ENCODE results near the gene TMEM120B. TPM values are rescaled to one million over a fixed set of nuclear protein-coding genes. Genes with fewer than 3 reads are reported as not detected.
A peak's percentile ranks its signal among the peaks of the same experiment; 100 is the strongest.
"Not testable (repeated sequence)": the region's sequence is repeated elsewhere in the genome, so short reads cannot be mapped to it uniquely, and the experiment has no call there.

TMEM120B gene
- total RNA-seq, 2 donors from 2014 or later: 8.5 to 10.2 TPM

DNA sequence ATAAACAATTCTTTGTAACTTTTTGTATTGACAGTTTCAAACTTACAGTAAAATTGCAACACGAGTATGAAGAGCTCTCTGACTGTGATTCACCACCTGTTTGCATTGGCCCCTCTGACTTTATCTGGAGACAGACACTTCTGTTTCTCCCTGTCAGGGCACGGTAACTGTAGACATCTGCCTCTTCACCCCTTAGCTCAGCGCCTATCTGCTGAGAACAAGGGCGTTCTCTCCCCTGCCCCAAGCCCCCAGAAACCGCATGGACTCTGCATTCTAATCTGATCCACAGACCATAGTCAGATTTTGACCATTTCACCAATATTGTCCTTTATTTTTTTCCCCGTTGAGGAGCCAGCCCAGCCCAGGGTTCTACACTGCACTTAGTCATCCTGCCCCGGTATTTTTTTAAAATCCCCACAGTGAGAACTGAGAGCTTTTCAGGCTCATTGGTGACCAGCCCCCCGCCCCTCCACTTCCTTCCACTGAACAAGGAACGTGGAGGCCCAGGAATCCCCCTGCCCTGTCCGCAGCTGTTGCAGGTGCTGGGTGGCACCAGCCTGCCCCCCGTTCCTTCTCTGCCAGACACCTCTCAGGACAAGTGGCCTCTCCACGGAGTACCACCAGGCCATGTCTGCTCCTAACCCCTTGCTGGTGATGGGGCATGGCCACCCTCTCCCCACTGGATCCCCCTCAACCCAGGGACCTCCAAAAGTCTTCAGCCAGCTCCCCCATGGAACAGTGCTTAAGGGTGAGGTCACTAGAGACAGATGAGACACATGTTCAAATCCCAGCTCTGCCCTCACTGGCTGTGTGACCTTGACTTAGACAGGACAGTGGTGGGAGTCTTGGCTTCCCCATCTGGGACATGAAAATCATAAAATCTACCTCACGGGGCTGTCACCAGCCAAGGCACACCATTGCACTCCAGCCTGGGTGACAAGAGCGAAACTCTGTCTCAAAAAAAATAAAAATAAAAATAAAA, 69.7 kb downstream of the TMEM120B start:
- peak in 1 of 2 donors; percentile 45 for ATAC-seq
- intact Hi-C loops (cut with DNase I): no loop called here
- no peak for DNase-seq

DNA sequence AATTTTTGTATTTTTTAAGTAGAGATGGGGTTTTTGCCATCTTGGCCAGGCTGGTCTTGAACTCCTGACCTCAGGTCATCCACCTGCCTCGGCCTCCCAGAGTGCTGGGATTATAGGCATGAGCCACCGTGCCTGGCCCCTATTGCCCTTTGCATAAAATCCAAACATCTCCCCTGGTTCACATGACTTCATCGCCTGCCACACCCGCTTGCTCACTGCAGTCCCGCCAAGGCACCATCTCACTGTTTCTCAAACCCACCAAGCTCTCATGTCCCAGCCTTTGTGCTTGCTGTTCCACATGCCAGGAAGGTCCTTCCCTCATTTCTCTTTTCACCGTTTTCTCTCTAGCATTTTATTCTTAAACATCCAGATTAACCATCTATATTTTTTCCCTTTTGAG, 71.2 kb downstream of the TMEM120B start:
- no peak for DNase-seq
- intact Hi-C loops (cut with DNase I): no loop called here
- ATAC-seq: no peak

DNA sequence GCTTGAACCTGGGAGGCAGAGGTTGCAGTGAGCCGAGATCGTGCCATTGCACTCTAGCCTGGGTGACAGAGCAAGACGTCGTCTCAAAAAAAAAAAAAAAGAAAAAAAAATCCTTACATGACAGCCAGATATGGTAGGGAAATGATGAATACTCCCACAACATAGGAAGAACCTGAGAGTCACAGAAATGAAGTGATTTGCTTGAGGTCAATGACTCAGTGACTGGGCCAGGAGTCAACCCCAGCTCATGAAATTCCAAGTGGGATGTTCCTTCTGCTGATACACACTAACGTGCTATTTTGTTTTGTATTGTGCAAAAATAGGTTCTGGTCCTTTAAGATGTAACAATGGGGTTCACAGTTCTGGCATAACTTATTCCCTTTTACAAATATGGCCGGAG, 71.9 kb downstream of the TMEM120B start:
- no peak for DNase-seq
- intact Hi-C loops (cut with DNase I): no loop called here
- peak in 1 of 2 donors; percentile 50 for ATAC-seq

DNA sequence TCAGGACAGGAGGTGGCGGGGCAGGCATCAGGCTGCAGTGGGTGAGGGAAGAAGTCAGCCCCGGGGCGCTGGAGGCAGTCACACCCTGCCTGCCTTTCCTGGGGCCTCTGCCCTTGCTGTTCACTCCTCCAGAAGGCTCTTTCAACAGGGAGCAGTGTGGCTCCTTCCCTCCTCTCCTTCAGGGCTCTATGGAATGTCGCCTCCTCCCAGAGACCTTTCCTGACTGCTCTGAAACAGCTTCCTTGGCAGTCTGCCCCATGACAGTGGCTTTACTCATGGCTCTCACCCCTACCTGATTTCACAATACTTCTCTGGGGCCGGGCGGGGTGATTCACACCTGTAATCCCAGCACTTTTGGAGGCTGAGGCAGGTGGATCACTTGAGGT, 73.9 kb downstream of the TMEM120B start:
- intact Hi-C loops (cut with DNase I): no loop called here
- DNase-seq: no peak

DNA sequence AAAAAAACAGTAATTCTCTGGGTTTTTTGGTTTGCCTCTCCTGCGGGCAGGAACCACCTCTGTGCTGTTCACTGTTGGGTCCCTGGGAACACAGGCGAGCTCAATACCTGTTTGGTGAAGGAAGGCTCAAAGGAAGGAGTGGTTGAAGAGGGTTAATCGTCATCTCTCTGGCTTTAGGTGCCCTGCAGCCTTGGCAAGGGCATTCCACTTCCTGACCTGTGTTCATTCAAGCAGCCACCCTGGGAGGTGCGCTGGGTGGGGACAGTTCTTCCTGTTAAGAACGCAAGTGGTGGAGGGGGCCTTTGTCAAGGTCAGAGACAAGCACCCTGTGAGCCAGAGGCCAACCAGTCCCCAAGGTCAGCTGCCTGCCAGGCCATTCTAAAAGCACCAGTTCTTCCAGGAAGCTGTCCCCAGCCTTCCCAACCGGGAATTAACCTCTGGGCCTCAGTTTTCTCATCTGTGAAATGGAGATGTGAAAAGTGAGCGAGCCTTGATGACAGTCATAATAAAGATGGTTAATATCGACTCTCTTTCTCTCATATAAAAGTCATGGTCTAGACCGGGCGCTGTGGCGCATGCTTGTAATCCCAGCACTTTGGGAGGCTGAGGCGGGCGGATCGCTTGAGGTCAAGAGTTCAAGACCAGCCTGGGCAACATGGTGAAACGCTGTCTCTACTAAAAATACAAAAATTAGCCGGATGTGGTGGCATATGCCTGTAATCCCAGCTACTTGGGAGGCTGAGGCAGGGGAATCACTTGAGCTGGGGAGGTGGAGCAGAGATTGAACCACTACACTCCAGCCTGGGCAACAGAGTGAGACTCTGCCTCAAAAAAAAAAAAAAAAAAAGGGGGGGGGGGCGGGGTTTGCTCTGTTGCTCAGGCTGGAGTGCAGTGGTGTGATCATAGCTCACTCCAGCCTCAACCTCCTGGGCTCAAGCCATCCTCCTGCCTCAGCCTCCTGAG, 74.8 kb downstream of the TMEM120B start:
- no peak for DNase-seq
- intact Hi-C loops (cut with DNase I): no loop called here
- ATAC-seq: no peak

More for the DNA sequence above, 73.9 kb downstream of the TMEM120B start:
- ATAC-seq: peak in 1 of 2 donors; percentile 48

DNA sequence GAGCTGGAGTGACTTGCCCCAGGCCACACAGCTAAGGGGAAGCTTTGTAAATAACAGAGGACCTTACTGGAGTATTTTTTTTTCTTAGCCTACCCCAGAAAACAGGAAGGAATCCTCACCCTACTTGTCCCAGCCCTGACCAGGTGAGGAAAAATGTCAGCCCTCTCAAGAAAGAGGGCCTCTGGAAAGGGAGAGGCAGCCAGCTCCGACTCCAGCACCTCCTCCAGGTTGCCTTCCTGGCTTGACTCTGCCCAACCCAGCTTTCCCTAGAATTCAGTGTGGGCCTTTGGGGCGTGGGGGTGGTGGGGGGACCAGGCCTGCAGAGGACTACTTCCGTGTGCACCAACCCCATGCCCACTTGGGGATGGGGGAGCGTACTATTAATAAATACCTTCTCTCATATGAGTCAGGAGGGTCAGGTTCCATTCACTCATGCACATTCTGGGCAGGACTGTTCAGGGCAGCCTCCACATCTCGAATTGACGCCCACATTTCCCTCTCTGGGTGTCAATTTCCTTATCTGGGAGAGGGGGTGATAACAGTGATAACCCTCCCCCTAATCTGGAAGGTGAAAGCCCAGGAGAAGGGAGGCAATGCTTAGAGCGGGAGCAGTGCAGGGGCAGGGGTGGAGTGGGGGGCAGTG, 75.7 kb downstream of the TMEM120B start:
- DNase-seq (no peak), ATAC-seq (no peak)
- intact Hi-C loops (cut with DNase I): no loop called here

DNA sequence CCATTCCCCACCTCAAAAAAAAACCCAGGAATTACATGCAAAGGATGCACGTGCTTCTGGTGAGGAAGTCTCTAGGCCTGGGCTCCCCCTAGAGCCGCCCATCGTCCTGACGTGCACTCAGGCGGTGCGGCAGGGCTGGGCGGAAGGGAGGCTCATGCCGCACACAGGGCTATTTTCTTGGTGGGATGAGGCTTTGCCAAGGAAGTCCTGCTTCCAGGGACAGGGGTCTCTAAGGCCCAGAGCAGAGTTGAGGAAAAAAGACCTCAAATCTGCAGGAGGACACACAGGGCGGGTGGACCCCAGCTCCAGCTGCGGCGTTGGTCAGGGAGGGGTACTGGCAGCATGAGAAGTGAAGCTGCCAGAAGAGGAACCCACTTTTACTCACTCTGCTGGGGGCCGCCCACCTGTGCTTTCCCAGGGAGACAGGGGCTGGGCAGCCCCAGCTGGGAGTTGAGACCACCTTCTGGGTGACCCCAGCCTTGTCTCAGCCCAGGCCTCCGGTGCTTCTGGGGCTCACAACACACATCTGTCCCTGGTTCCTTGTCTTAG, 76.8 kb downstream of the TMEM120B start:
- ATAC-seq: no peak
- intact Hi-C loops (cut with DNase I): no loop called here
- no peak for DNase-seq

DNA sequence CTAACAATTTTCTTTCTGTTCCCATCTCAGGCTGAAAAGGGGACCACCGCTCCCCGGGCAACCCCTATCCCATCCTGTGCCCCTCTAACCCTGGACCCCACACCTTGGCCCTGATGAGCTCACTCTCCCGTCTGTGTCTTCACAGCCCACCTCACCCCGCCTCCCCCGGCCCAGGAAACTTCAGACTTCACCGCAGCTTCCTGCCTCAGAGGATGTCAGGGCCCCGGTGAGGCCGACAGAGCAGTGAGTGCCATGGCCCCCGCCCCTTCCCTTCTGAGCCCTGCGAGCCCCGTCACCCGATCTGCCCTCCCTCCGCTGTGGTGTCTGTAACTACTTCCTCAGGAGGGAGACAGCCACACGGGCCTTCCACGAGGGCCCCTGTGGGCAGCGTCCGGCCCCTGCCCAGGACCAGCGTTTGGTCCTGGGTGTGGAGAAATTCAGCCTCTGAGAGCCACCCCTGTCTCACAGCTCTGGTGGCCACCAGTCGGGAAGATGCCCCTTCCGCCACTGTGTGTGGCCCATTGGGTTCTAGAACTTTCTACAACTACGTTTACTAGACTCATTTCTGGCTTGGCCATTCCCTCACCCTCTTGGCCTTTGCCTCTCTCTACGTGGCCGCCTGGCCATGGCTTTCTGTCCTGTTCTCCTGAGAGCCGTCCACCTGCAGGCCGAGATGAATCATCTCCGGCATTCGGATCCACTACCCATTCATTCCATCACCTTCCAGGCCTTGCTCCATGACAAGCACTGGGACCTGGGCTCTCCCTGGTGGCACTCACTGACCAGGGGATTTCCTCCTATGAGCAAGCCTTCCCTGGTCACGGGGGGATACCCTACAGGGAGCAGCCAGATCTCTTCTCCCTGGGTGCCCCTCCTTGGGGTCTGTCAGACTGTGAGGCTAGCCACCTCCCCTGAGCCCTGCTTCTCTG, 77.5 kb downstream of the TMEM120B start:
- ATAC-seq (peak; percentile 4 to 17), DNase-seq (peak; percentile 72)
- intact Hi-C loops (cut with DNase I): loop anchor here (5.0 kb wide), 1 partner anchor 93 kb away; no protein-coding TSS in a partner anchor

DNA sequence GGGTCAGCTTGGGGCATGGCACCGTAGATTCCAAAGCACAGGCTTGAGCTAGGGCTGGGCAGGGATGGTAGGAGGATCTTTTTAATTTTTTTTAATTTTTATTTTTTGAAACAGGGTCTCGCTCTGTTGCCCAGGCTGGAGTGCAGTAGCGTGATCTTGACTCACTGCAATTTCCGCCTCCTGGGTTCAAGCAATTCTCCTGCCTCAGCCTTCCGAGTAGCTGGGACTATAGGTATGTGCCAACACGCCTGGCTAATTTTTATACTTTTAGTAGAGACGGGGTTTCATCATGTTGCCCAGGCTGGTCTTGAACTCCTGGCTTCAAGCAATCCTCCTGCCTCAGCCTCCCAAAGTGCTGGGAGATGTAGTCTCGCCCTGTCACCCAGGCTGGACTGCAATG, 78.2 kb downstream of the TMEM120B start:
- DNase-seq: not testable (repeated sequence)
- intact Hi-C loops (cut with DNase I): loop anchor here (5.0 kb wide), 1 partner anchor 93 kb away; no protein-coding TSS in a partner anchor

DNA sequence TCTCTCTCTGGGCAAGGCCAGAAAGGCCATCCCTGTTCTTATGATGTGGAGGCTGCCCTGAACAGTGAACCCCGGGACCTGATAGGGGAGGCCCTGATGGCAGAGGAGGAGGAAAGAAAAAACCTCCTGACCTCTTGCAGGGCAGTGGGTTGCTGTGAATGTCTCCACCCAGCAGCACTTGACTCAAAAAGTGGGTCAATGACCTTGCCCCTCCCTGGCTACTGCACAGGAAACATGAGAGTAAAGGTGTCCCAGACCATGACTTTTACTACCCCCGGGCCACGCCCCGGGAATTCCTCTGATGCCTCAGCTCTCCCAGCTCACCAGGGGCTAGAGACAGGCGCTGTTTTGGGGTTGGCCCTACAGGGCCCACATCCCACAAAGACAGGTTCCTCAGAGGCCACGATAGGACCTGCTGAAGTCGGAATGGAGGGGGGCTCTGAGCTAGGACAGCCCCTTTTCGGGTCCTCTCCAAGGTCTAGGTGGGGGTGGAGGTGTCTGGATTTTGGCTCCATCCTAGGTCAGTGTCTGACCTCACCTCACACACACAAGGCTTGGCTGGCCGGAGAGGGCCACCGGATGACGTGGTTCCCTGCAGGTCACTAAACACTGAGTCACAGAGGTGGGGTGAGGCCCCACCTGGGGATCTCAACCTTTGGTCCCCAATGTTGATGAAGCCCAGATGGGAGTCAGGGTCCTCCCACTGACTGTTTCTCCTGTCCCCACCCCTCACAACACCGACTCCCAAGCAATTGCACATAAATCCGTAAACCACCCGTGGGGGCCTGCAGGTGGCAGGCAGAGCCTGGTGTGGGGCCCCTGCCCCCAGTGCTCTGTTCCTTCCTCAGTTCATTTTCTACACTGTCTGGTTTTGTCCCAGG, 79.4 kb downstream of the TMEM120B start:
- intact Hi-C loops (cut with DNase I): loop anchor here (5.0 kb wide), 1 partner anchor 95 kb away; no protein-coding TSS in a partner anchor
- ATAC-seq: no peak
- no peak for DNase-seq

More for the DNA sequence above, 78.2 kb downstream of the TMEM120B start:
- ATAC-seq: not testable (repeated sequence)

DNA sequence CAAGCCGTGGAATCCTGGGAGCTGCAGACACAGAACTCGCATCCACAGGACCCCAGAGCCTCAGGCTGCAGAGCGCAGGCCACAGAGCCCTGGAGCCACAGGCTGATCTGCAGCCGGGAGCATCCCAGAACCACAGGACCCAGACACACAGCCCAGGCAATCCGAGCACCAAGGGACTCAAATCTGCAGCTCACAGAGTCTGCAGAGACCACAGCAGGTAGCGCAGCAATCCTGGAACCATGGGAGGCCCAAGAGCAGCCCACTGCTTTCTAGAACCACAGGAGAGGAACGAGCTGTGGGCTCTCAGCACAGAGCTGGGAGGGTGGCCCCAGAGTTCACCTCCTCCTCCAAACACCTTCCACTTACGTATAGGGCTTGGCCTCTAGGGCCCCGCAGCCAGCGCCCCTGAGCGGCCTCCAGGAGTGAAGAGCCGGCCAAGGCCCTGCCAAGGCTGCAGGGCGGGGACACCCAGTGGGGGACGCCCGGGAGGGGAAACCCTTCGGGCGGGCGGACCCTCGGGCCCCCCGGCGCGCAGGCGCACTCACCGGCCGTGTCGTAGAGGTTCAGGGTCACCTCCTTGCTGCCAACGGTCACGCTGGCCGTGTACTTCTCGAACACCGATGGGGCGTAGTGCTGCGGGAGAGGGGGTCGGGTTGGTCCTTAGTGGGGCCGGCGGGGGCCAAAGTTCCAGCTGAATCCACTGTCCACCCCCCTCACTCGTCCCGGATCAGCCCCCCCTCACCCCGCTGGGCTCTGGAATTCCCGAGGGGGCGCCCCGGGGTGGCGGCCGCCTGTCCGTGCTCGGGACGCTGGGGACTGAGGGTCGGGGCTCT, 80.3 kb downstream of the TMEM120B start:
- intact Hi-C loops (cut with DNase I): loop anchor here (5.0 kb wide), 1 partner anchor 96 kb away; no protein-coding TSS in a partner anchor
- DNase-seq (no peak), ATAC-seq (no peak)

DNA sequence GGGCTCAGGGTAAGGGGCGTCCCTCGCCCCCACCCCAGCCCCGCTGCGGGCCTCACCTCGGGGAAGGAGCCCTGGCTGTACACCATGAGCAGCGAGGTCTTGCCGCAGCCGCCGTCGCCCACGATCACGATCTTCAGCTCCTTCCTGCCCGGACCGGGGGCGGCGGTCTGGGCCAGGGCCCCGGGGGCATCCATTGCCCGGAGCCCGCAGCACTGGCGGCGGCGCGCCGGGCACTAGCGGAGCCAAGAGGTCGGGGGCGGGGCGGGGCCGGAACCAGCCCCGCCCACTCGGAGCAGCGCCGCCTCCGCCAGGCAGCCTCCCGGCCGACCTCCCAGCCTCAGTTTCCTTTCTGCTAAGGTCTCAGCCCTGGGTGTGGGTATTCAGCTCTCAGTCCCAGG, 80.9 kb downstream of the TMEM120B start, which contains the start of gene RHOF:
TSS of gene RHOF (minus strand) at position 249 of the 398 bp plus-strand sequence. CDS start at position 194, 55 bp downstream.
- ATAC-seq: peak; percentile 12 to 32
- intact Hi-C loops (cut with DNase I): loop anchor here (5.0 kb wide), 1 partner anchor 96 kb away; no protein-coding TSS in a partner anchor
- no peak for DNase-seq

DNA sequence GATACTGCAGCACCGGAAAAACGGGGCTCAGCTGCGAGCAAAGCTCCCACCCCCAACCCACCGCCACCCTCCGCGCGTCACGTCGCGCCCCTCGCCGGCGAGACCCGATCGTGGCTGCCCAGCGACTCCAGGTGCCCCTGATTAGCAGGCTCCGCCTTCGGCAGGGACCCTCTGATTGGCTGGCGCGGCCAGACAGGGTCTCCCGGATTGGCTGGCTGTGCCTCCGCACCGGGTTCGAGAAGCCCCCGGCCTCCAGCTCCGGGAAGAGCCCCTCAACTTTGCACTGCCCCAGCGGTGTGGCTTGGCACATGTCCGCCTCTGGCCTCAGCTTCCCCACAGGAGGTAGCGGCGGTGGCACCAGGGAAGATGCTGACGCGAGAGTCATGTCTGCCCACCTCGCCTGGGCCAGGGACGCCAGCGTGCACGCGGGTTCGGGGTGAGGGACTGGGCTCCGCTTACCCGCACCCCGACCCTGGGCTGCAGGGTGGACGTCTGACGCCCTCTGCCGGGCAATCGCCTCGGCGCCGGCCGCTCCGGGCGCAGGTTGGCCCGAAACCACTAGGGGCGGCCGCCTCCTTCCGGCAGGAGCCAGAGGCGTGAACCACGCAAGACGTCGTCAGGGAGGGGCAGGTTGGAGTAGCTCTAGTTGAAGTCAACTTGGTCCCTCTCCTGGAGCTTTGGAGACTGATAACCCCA, 81.4 kb downstream of the TMEM120B start:
- ATAC-seq (peak; percentile 70 to 72), DNase-seq (peak; percentile 94)
- intact Hi-C loops (cut with DNase I): loop anchor here (2.0 to 5.0 kb wide), 2 partner anchors 95 to 97 kb away; partner anchors contain the start of gene PSMD9 (in 1 of the 2)

DNA sequence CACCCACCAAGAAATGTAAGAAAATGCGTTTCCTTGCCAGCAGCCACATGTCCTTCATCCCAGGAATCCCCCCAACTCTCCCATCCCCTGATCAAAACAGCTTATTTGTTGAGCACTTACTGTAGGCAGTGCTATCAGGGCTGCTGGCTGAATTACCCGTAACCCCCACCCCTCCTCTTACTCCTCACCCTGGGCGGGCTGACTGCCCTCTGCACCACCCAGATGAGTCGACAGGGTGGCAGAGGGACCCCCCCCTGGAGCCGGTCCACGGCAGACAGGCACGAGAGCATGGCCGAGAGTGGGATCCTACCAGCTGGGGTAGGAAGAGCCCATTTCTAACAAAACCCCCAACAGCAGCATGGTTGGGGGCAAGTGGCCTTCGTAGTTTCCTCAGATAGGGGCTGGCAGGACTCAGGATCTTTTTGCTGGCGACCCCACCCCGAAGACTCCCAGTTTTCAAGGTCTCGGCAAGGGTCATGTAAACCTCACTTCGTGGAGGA, 82.0 kb downstream of the TMEM120B start:
- intact Hi-C loops (cut with DNase I): loop anchor here (1.0 to 5.0 kb wide), 3 partner anchors 18 to 97 kb away; partner anchors contain the start of gene PSMD9 (in 1 of the 2)
- DNase-seq (no peak), ATAC-seq (peak; percentile 1 to 4)

Data from left cardiac atrium (tissue), 4 donors.